Measurements from ENCODE around the gene OLFML2A. TPM values are rescaled to one million over a fixed set of nuclear protein-coding genes. Genes with fewer than 3 reads are reported as not detected.

Gene OLFML2A
- total RNA-seq, 2 donors from 2014 or later, result 16.7 to 18.5 TPM

GRCh38 chr9:124768334-124768733 lies 8.6 kb upstream of the OLFML2A start:
- no peak for TF ChIP-seq CTCF (IDR thresholded peaks at IDR 0.05)
- TF ChIP-seq POLR2AphosphoS5 (IDR thresholded peaks at IDR 0.05), result no peak
- TF ChIP-seq POLR2A (IDR thresholded peaks at IDR 0.05), result no peak
- Histone ChIP-seq H3K36me3 (no peaks in the 10 kb centered on the region), H3K4me3 (no peak overlapping the region), H3K4me1 (replicated peaks) (no peaks in the 10 kb centered on the region), H3K27ac (no peak overlapping the region), H3K9me3 (no peaks in the 10 kb centered on the region), H3K27me3 (replicated peaks; ENCODE audit: insufficient read depth) (no peaks in the 10 kb centered on the region)
- whole genome bisulfite sequencing, result 32% methylated on average over 3 of the region's 3 CpGs
- no peak for DNase-seq (ENCODE audit: low spot score)
- intact Hi-C loops (cut with DNase I), result no loop called here

GRCh38 chr9:124768750-124769548 lies 8.0 kb upstream of the OLFML2A start:
- Histone ChIP-seq H3K9me3 (no peaks in the 10 kb centered on the region), H3K4me3 (peak overlapping the region in 1 of 2 donors; percentile 93), H3K27me3 (replicated peaks; ENCODE audit: insufficient read depth) (no peaks in the 10 kb centered on the region), H3K4me1 (replicated peaks) (no peaks in the 10 kb centered on the region), H3K36me3 (no peaks in the 10 kb centered on the region), H3K27ac (peak overlapping the region in 1 of 2 donors; percentile 74)
- DNase-seq (ENCODE audit: low spot score), result no peak
- TF ChIP-seq POLR2AphosphoS5 (IDR thresholded peaks at IDR 0.05), result no peak
- no peak for TF ChIP-seq POLR2A (IDR thresholded peaks at IDR 0.05)
- no peak for TF ChIP-seq CTCF (IDR thresholded peaks at IDR 0.05)
- intact Hi-C loops (cut with DNase I), result no loop called here
- 16% methylated on average over 11 of the region's 11 CpGs for WGBS

- peak overlapping the region; percentile 60 to 74 for H3K27ac ChIP-seq
- peak overlapping the region; percentile 88 to 93 for H3K4me3 ChIP-seq
- TF ChIP-seq POLR2AphosphoS5 (IDR thresholded peaks at IDR 0.05) (peak; percentile 15), CTCF (IDR thresholded peaks at IDR 0.05) (peak in 1 of 4 experiments; percentile 2), POLR2A (IDR thresholded peaks at IDR 0.05) (peak; percentile 12)
Observed at GRCh38 chr9:124769549-124770358, 7.2 kb upstream of the OLFML2A start.

GRCh38 chr9:124770359-124771020 lies 6.4 kb upstream of the OLFML2A start:
- Histone ChIP-seq H3K4me1 (replicated peaks) (no peaks in the 10 kb centered on the region), H3K27me3 (replicated peaks; ENCODE audit: insufficient read depth) (no peaks in the 10 kb centered on the region), H3K4me3 (peak overlapping the region; percentile 88 to 93), H3K9me3 (no peaks in the 10 kb centered on the region), H3K27ac (peak overlapping the region; percentile 60 to 74), H3K36me3 (no peaks in the 10 kb centered on the region)
- intact Hi-C loops (cut with DNase I), result loop anchor here (10.0 kb wide), 1 partner anchor 374 kb away; the partner anchor contains the start of gene SCAI
- no peak for TF ChIP-seq CTCF (IDR thresholded peaks at IDR 0.05)
- TF ChIP-seq POLR2A (IDR thresholded peaks at IDR 0.05), result no peak
- 3% methylated on average over 41 of the region's 43 CpGs for WGBS
- DNase-seq (ENCODE audit: low spot score), result peak; percentile 35

More at GRCh38 chr9:124769549-124770358, 7.2 kb upstream of the OLFML2A start:
- 3% methylated on average over 56 of the region's 56 CpGs for WGBS
- intact Hi-C loops (cut with DNase I), result loop anchor here (10.0 kb wide), 1 partner anchor 375 kb away; the partner anchor contains the start of gene SCAI
- DNase-seq (ENCODE audit: low spot score), result peak; percentile 22
- no peaks in the 10 kb centered on the region for H3K36me3 ChIP-seq
- H3K27me3 ChIP-seq (replicated peaks; ENCODE audit: insufficient read depth), result no peaks in the 10 kb centered on the region
- no peaks in the 10 kb centered on the region for H3K4me1 ChIP-seq (replicated peaks)
- no peaks in the 10 kb centered on the region for H3K9me3 ChIP-seq

Measured in prostate gland (tissue), 2 donors.